ENCODE data around the gene CTCFL. TPM values are rescaled to one million over a fixed set of nuclear protein-coding genes. Genes with fewer than 3 reads are reported as not detected.

Gene CTCFL
- total and polyA plus RNA-seq, 2 of the 8 experiments (the other 6 are each of a cell fraction or from before 2014, with no cell fraction given), result 0.30 to 0.80 TPM

- no peak for TF ChIP-seq MAX (IDR thresholded peaks at IDR 0.05)
- TF ChIP-seq, protein P1, sequence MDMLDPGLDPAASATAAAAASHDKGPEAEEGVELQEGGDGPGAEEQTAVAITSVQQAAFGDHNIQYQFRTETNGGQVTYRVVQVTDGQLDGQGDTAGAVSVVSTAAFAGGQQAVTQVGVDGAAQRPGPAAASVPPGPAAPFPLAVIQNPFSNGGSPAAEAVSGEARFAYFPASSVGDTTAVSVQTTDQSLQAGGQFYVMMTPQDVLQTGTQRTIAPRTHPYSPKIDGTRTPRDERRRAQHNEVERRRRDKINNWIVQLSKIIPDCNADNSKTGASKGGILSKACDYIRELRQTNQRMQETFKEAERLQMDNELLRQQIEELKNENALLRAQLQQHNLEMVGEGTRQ (IDR thresholded peaks at IDR 0.05; ENCODE audit: low read length), result no peak
- no peak for TF ChIP-seq RAD21 (IDR thresholded peaks at IDR 0.05 in 1 of 2, conservative IDR thresholded peaks at IDR 0.05 in 1 of 2; ENCODE audit: low read depth in 2 of 2, low read length in 2 of 2)
- TF ChIP-seq EZH2 (IDR thresholded peaks at IDR 0.05; ENCODE audit: low read depth, low read length, severe bottlenecking), result no peak
Measured at GRCh38 chr20:57505979-57506378, 19.0 kb downstream of the CTCFL start (continued).

All from H1 (cell line).